Measurements from ENCODE around the gene PRKCE. TPM values are rescaled to one million over a fixed set of nuclear protein-coding genes. Genes with fewer than 3 reads are reported as not detected.

PRKCE gene
- total RNA-seq, 1 experiment from 2014 or later, result 1.3 TPM

DNA sequence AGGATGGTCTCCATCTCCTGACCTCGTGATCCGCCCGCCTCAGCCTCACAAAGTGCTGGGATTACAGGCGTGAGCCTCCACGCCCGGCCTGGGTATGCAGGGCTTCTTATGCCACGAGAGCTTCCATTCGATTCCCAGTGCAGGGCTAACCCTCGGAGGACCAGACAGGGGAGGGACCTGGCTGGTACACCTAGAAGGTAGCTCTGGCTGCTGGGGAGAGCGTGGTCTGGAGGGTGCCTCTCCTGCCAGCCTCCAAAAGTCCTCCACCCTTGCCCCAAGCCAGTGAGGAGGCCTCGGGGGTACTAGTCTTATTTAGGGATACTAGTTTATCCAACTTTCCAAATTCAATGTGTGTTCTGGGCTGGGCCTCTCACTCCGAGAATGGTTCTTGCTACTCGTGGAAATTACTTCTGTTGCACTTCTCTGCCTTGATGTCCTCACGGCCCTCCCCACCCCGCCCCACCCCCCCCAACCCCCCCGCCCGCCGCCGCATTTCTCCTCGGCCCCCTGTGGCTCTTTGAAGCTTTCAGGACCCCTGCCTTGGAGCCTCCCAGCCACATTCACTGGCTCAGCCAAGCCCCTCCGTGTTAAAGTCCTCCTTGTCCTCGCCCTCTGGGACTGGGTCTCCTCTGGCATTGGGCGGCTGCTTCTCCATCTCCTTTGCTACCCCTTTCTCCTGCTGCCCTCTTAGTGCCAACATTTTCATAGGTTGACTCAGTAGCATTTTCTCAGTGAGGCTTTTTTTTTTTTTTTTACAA, 502.7 kb downstream of the PRKCE start:
- no peak overlapping the region for H4K91ac ChIP-seq (ENCODE audit: insufficient read length, low read depth, low read length)
- WGBS (ENCODE audit: extremely low coverage, insufficient read length, low lambda C conversion rate), result no CpG with 5 or more reads among the region's 23 CpGs
- H3K9me3 Mint-ChIP-seq, result no peaks in the 10 kb centered on the region
- no peaks in the 10 kb centered on the region for H3K36me3 Mint-ChIP-seq (ENCODE audit: insufficient read depth in 1 of 3, low read depth in 3 of 3)
- no peak overlapping the region for H4K5ac ChIP-seq (ENCODE audit: insufficient read length, low read depth, low read length)
- H3K4ac ChIP-seq (ENCODE audit: low read depth, low read length), result no peak overlapping the region
- H4K8ac ChIP-seq (replicated peaks; ENCODE audit: insufficient read length, low read depth, low read length), result no peak overlapping the region
- H3K23ac ChIP-seq (ENCODE audit: insufficient read length, low read depth, low read length), result no peak overlapping the region
- H2BK5ac ChIP-seq (ENCODE audit: insufficient read length, low read length), result no peak overlapping the region
- H3K56ac ChIP-seq (ENCODE audit: insufficient read length, low read depth, low read length), result no peak overlapping the region
- no peak overlapping the region for H3K14ac ChIP-seq (ENCODE audit: insufficient read depth, low read length)
- no peak overlapping the region for H2AK5ac ChIP-seq (ENCODE audit: insufficient read length, low read length)
- no peak for DNase-seq
- H3K27me3 ChIP-seq (ENCODE audit: insufficient read depth, low read length), result no peaks in the 10 kb centered on the region
- no peaks in the 10 kb centered on the region for H3K79me2 ChIP-seq (ENCODE audit: insufficient read depth, low read length)
- no peaks in the 10 kb centered on the region for H3K9me3 ChIP-seq (ENCODE audit: control insufficient read depth, low read depth, low read length)
- peaks cover 11% of the 10 kb centered on the region for H3K27me3 Mint-ChIP-seq (ENCODE audit: low read depth)
- no peak overlapping the region for H3K18ac ChIP-seq (ENCODE audit: insufficient read length, low read depth, low read length)
- H3K9ac ChIP-seq (ENCODE audit: extremely low read depth, insufficient read length, low read length), result no peak overlapping the region
- no peak overlapping the region for H3K27ac Mint-ChIP-seq
- no peak overlapping the region for H3K27ac ChIP-seq (ENCODE audit: insufficient read length, low read depth, low read length)
- H3K4me2 ChIP-seq (ENCODE audit: insufficient read depth, insufficient read length, low read length), result no peak overlapping the region
- no peaks in the 10 kb centered on the region for H4K20me1 ChIP-seq (ENCODE audit: control insufficient read depth, insufficient read depth, insufficient read length)
- no peaks in the 10 kb centered on the region for H3K4me1 ChIP-seq (ENCODE audit: insufficient read depth, low read length)
- no peaks in the 10 kb centered on the region for H3K79me1 ChIP-seq (ENCODE audit: insufficient read depth, low read depth, low read length, poor library complexity, severe bottlenecking)
- TF ChIP-seq, protein P1, sequence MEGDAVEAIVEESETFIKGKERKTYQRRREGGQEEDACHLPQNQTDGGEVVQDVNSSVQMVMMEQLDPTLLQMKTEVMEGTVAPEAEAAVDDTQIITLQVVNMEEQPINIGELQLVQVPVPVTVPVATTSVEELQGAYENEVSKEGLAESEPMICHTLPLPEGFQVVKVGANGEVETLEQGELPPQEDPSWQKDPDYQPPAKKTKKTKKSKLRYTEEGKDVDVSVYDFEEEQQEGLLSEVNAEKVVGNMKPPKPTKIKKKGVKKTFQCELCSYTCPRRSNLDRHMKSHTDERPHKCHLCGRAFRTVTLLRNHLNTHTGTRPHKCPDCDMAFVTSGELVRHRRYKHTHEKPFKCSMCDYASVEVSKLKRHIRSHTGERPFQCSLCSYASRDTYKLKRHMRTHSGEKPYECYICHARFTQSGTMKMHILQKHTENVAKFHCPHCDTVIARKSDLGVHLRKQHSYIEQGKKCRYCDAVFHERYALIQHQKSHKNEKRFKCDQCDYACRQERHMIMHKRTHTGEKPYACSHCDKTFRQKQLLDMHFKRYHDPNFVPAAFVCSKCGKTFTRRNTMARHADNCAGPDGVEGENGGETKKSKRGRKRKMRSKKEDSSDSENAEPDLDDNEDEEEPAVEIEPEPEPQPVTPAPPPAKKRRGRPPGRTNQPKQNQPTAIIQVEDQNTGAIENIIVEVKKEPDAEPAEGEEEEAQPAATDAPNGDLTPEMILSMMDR (conservative IDR thresholded peaks at IDR 0.05), result no peak
- H2BK15ac ChIP-seq (ENCODE audit: low read depth, low read length), result no peak overlapping the region
- H2BK20ac ChIP-seq (ENCODE audit: low read depth, low read length, poor library complexity, severe bottlenecking), result no peak overlapping the region
- H3K4me1 Mint-ChIP-seq, result peaks cover 5 to 15% of the 10 kb centered on the region in 2 experiments
- H3T11ph ChIP-seq (ENCODE audit: low read length), result no peak overlapping the region
- H2BK12ac ChIP-seq (ENCODE audit: insufficient read length, low read depth, low read length), result no peak overlapping the region
- no peaks in the 10 kb centered on the region for H3K23me2 ChIP-seq (ENCODE audit: insufficient read length, low read depth, low read length, poor library complexity, severe bottlenecking)
- H3K4me3 Mint-ChIP-seq, result no peak overlapping the region
- H2BK120ac ChIP-seq (ENCODE audit: low read depth, low read length, poor library complexity, severe bottlenecking), result no peak overlapping the region
- no peak overlapping the region for H2AFZ ChIP-seq (ENCODE audit: low read length)
